GM23338 (cell line): ENCODE results near the gene SORCS3. TPM values are rescaled to one million over a fixed set of nuclear protein-coding genes. Genes with fewer than 3 reads are reported as not detected.

Source experiments
- ATAC-seq: fragments of 200-7000 bp; cut with Tn5 transposase; 3 replicates; pipeline ENCODE4 v1.9.1; 2020
- DNase-seq: peaks from one replicate; pipeline ENCODE4 v3.0.0-alpha.2; 2015; ENCODE audit warnings: low spot score
- H2AFZ ChIP-seq: fragments of 200-600 bp; sonication (generic); 2 replicates; pipeline ENCODE4 v1.8.0; 2016; ENCODE audit warnings: antibody characterized with exemption, mild to moderate bottlenecking, moderate library complexity
- H3F3A ChIP-seq: fragments of 200-600 bp; sonication (generic); replicated peaks from 2 replicates; pipeline ENCODE4 v1.8.0; 2017; ENCODE audit warnings: antibody characterized with exemption, mixed run types, low read depth
- H3K27ac ChIP-seq: fragments of 200-600 bp; sonication (generic); 2 replicates; pipeline ENCODE4 v1.6.1; 2016; ENCODE audit warnings: low read depth
- H3K27me3 ChIP-seq: fragments of 200-600 bp; sonication (generic); 2 replicates; pipeline ENCODE4 v1.8.0; 2016; ENCODE audit warnings: mild to moderate bottlenecking, mixed run types, moderate library complexity; ENCODE audit not compliant: insufficient read depth
- H3K36me3 ChIP-seq: fragments of 200-600 bp; sonication (generic); 2 replicates; pipeline ENCODE4 v1.8.0; 2016; ENCODE audit warnings: mild to moderate bottlenecking; ENCODE audit not compliant: insufficient read depth
- H3K4me1 ChIP-seq: fragments of 200-600 bp; sonication (generic); 2 replicates; pipeline ENCODE4 v1.8.0; 2016; ENCODE audit warnings: mild to moderate bottlenecking, moderate library complexity; ENCODE audit not compliant: insufficient read depth
- H3K4me2 ChIP-seq: fragments of 200-600 bp; sonication (generic); 2 replicates; pipeline ENCODE4 v1.7.1; 2017; ENCODE audit warnings: mixed run types
- H3K4me3 ChIP-seq: fragments of 200-600 bp; sonication (generic); 2 replicates; pipeline ENCODE4 v1.6.1; 2016; ENCODE audit warnings: mixed run types
- H3K79me2 ChIP-seq: fragments of 200-600 bp; sonication (generic); replicated peaks from 2 replicates; pipeline ENCODE4 v1.8.0; 2017; ENCODE audit warnings: mild to moderate bottlenecking; ENCODE audit not compliant: insufficient read depth
- H3K9me2 ChIP-seq: fragments of 200-600 bp; sonication (generic); 2 replicates; pipeline ENCODE4 v1.8.0; 2017; ENCODE audit not compliant: insufficient read depth
- H4K20me1 ChIP-seq: fragments of 200-600 bp; sonication (generic); replicated peaks from 2 replicates; pipeline ENCODE4 v1.8.0; 2017; ENCODE audit warnings: mild to moderate bottlenecking; ENCODE audit not compliant: insufficient read depth
- H3K27ac Mint-ChIP-seq: 2 replicates; pipeline ENCODE4 v1.8.0; 2020; ENCODE audit warnings: inconsistent platforms, mild to moderate bottlenecking, moderate library complexity, mixed read lengths
- H3K27me3 Mint-ChIP-seq: 3 replicates; pipeline ENCODE4 v1.8.0; 2022; ENCODE audit warnings: low read depth, mild to moderate bottlenecking, moderate library complexity, mixed read lengths, inconsistent platforms; ENCODE audit not compliant: insufficient read depth, poor library complexity
- H3K36me3 Mint-ChIP-seq: 3 replicates; pipeline ENCODE4 v1.8.0; 2021; ENCODE audit warnings: low read depth, mild to moderate bottlenecking, inconsistent platforms, moderate library complexity, mixed read lengths
- H3K4me1 Mint-ChIP-seq: 3 replicates; pipeline ENCODE4 v1.8.0; 2020; ENCODE audit warnings: mild to moderate bottlenecking, inconsistent platforms, mixed read lengths
- H3K4me3 Mint-ChIP-seq: 3 replicates; pipeline ENCODE4 v1.8.0; 2021; ENCODE audit warnings: moderate library complexity, mild to moderate bottlenecking, inconsistent platforms, mixed read lengths
- H3K9me3 Mint-ChIP-seq: 3 replicates; pipeline ENCODE4 v1.8.0; 2020; ENCODE audit warnings: moderate library complexity, mild to moderate bottlenecking, inconsistent platforms, mixed read lengths
- CREB1 ChIP-seq: fragments of 250-450 bp; sonication (Bioruptor Pico); IDR thresholded peaks from 2 replicates; pipeline ENCODE4 v1.5.0; 2020; ENCODE audit warnings: low read depth, mild to moderate bottlenecking, moderate library complexity
- CTCF ChIP-seq, 2 experiments: fragments of 200-600 bp in 1 of 2; sonication (generic) in 1 of 2; conservative IDR thresholded peaks; 2 replicates each; pipeline versions ENCODE4 v1.5.1 to v1.6.1; 2016 to 2017; ENCODE audit warnings: antibody characterized with exemption in 2 of 2, low read depth in 2 of 2, mild to moderate bottlenecking in 2 of 2, moderate library complexity in 1 of 2
- NANOG ChIP-seq: IDR thresholded peaks from 2 replicates; pipeline ENCODE4 v1.6.1; 2016; ENCODE audit warnings: antibody characterized with exemption, borderline replicate concordance
- ZNF462 ChIP-seq: fragments of 250-450 bp; sonication (Bioruptor Pico); IDR thresholded peaks from 2 replicates; pipeline ENCODE4 v1.5.0; 2020; ENCODE audit warnings: mild to moderate bottlenecking, moderate library complexity
- polyA plus RNA-seq: library from polyadenylated mRNA; unstranded; fragments of >200 nt; fragmentation: Nextera tagmentation; extraction: Ambion mirVana; gene quantifications from 2 replicates; pipeline ENCODE4 v1.2.1, GENCODE V29; 2016
- total RNA-seq: library from RNA; depleted of rRNA; stranded (reverse); fragments of >200 nt; shearing (Covaris generic); gene quantifications from 2 replicates; pipeline ENCODE4 v1.2.3, GENCODE V29; 2014

Gene SORCS3
- total and polyA plus RNA-seq, 2 experiments from 2014 or later = 0.37 to 1.4 TPM

GRCh38 chr10:105170521-105170920, 529.4 kb downstream of the SORCS3 start:
- no peak for ATAC-seq
- no peaks in the 10 kb centered on the region for H3F3A ChIP-seq
- no peaks in the 10 kb centered on the region for H3K4me1 ChIP-seq
- H3K27ac Mint-ChIP-seq = no peak overlapping the region
- 0 out of 2 replicates have a peak, but pooled peaks cover 4% of the 10 kb centered on the region for H3K9me2 ChIP-seq
- no peaks in the 10 kb centered on the region for H3K27me3 ChIP-seq
- H3K4me2 ChIP-seq = no peak overlapping the region
- TF ChIP-seq CTCF (conservative IDR thresholded peaks at IDR 0.05; ENCODE audit: low read depth in 2 of 2) = no peak
- TF ChIP-seq ZNF462 (CRISPR knock-in tag) = no peak
- no peaks in the 10 kb centered on the region for H3K9me3 Mint-ChIP-seq
- H3K4me1 Mint-ChIP-seq = no peaks in the 10 kb centered on the region
- DNase-seq = no peak
- H3K79me2 ChIP-seq = no peaks in the 10 kb centered on the region
- no peaks in the 10 kb centered on the region for H4K20me1 ChIP-seq
- no peak overlapping the region for H3K4me3 Mint-ChIP-seq
- no peak overlapping the region for H3K27ac ChIP-seq
- H3K27me3 Mint-ChIP-seq = peaks cover 4% of the 10 kb centered on the region
- H3K4me3 ChIP-seq = no peak overlapping the region
- no peaks in the 10 kb centered on the region for H3K36me3 ChIP-seq
- H2AFZ ChIP-seq = no peak overlapping the region
- H3K36me3 Mint-ChIP-seq = no peaks in the 10 kb centered on the region

- Histone ChIP-seq H3F3A (no peaks in the 10 kb centered on the region), H3K4me3 (no peak overlapping the region), H3K27me3 (no peaks in the 10 kb centered on the region), H3K79me2 (no peaks in the 10 kb centered on the region), H3K36me3 (no peaks in the 10 kb centered on the region), H3K4me1 (no peaks in the 10 kb centered on the region), H4K20me1 (no peaks in the 10 kb centered on the region), H2AFZ (no peak overlapping the region), H3K9me2 (no peaks in the 10 kb centered on the region), H3K4me2 (no peak overlapping the region), H3K27ac (no peak overlapping the region)
- Mint-ChIP-seq H3K4me3 (no peak overlapping the region), H3K27me3 (peaks cover 4% of the 10 kb centered on the region), H3K4me1 (no peaks in the 10 kb centered on the region), H3K27ac (no peak overlapping the region), H3K9me3 (no peaks in the 10 kb centered on the region), H3K36me3 (no peaks in the 10 kb centered on the region)
- TF ChIP-seq NANOG (no peak), CREB1 (CRISPR knock-in tag) (no peak)
- DNase-seq (no peak), ATAC-seq (no peak)
Observed at GRCh38 chr10:105171945-105172344, 530.9 kb downstream of the SORCS3 start.
